Head of caudate nucleus (tissue), 42 donors: ENCODE data around the gene GREB1.
A peak's percentile ranks its signal among the peaks of the same experiment; 100 is the strongest.

Source experiments
- DNase-seq, 42 donors: peaks; one replicate each; pipeline versions ENCODE4 v3.0.0 to v3.0.0-alpha.2; 2020 to 2021; ENCODE audit warnings: mixed read lengths in 7 of 42
- intact Hi-C: fragments of 100-400 bp; cut with DNase I; formaldehyde crosslinking; loops from one replicate; pipeline ENCODE4 v1.15.0; 2022

Gene GREB1

DNA sequence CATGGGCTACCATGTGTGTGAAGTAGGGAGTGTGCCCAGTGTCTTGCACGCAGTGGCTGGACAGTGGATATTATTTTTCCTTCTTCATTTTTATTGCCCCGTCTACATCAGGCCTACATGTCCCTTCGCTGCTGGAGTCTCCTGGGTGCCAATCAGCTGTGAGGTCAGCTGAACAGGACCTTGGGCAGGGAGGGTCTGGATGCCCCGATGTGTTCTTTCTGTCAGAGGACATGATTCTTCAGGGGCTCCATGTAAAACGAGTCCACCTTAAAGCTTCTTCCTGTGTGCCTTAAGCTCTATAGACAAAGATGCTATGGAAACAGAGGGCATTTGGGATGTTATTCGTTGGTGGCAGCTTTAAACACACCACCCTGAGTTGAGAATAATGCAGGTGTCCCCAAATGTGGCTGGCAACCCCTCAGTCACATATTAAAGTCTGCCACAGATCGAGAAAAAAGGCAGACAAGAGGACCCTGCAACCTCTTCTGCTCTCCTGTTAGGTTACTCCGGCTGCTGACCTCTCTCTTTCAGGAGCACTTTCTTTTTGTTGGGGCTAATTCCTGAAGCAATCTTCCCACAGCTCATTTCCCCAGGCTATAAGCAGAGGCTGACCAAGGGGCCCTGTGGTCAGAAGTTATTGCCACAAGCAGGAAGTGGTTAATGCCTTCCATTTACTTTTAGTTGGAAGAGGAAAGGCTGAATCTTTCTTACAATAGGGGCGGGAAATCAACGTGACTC is 20.0 kb downstream of the GREB1 start:
- DNase-seq, result peak in 3 of 42 donors; percentile 1 to 8 (median 7)
- intact Hi-C loops, result no loop called here

GRCh38 chr2:11554399-11554716 is 20.5 kb downstream of the GREB1 start:
- DNase-seq, result peak in 1 of 42 donors; percentile 5
- intact Hi-C loops, result no loop called here

GRCh38 chr2:11556101-11556806 is 22.4 kb downstream of the GREB1 start:
- intact Hi-C loops, result no loop called here
- DNase-seq, result peak in 12 of 42 donors; percentile 11 to 55 (median 32)

GRCh38 chr2:11558214-11558886 is 24.5 kb downstream of the GREB1 start:
- DNase-seq, result peak in 3 of 42 donors; percentile 25 to 27 (median 26)
- intact Hi-C loops, result no loop called here

- intact Hi-C loops, result no loop called here
- DNase-seq, result peak in 7 of 42 donors; percentile 6 to 37 (median 22)
Measured at GRCh38 chr2:11559066-11559785, 25.4 kb downstream of the GREB1 start.

GRCh38 chr2:11559786-11560155 is 25.9 kb downstream of the GREB1 start:
- peak in 4 of 42 donors; percentile 3 to 26 (median 12) for DNase-seq
- intact Hi-C loops, result no loop called here

DNA sequence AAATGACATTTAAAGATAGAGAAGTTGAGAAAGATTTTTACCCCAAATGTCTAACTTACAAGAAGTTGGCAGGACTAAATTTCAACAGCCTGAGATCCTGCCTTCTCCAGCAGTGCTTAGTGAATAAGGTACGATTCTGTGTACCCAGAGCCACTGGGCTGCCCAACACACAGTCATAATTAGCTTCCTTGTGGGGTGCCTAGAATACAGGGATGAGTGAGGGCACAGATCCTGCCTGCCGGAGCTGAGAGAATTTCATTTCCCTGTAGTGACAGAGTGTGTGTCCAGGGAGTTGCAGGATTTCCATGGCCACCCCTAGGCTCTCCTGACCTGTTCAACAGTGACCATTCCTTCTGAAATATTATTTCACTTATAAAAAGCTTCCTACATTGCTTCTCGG is 27.0 kb downstream of the GREB1 start:
- DNase-seq, result peak in 3 of 42 donors; percentile 7 to 24 (median 15)
- intact Hi-C loops, result no loop called here

DNA sequence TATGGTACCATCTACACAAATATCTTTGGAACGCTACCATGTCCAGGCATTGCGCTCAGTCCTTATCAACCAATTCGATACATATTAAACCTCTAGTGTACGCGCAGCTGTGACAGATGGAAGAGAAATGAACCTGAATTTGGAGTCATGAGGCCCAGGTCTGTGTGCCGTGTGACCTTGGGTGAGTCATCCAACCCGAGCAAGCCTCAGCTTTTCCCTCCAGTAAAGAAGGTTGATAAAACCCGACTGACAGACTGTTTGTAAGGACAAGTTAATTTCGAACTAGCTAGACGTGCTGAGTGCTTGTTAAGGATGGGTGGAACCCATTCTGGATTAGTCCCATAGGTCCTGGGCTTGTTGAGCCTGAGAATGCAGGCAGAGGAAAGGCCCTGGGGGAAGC is 28.2 kb downstream of the GREB1 start:
- DNase-seq, result peak in 4 of 42 donors; percentile 2 to 23 (median 10)
- intact Hi-C loops, result no loop called here

DNA sequence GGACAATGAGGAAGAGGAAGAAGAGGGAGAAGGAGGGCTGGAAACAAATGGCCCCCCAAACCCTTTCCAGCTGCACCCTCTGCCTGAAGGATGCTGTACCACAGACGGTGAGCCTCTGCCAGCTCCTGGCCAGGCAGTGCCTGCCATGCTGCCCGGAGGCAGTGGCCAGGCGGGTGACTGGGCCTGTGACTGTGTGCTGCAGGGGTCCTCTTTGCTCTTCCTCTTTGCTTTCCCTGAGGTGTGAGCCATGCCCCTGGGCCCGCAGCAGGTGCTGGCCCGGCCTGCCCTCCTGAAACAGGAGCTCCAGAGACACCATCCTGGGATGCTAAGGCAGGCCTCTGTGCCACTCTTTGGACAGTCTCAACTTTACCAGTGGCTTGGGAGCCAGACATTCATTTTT is 28.6 kb downstream of the GREB1 start:
- peak in 5 of 42 donors; percentile 2 to 30 (median 19) for DNase-seq
- intact Hi-C loops, result no loop called here

DNA sequence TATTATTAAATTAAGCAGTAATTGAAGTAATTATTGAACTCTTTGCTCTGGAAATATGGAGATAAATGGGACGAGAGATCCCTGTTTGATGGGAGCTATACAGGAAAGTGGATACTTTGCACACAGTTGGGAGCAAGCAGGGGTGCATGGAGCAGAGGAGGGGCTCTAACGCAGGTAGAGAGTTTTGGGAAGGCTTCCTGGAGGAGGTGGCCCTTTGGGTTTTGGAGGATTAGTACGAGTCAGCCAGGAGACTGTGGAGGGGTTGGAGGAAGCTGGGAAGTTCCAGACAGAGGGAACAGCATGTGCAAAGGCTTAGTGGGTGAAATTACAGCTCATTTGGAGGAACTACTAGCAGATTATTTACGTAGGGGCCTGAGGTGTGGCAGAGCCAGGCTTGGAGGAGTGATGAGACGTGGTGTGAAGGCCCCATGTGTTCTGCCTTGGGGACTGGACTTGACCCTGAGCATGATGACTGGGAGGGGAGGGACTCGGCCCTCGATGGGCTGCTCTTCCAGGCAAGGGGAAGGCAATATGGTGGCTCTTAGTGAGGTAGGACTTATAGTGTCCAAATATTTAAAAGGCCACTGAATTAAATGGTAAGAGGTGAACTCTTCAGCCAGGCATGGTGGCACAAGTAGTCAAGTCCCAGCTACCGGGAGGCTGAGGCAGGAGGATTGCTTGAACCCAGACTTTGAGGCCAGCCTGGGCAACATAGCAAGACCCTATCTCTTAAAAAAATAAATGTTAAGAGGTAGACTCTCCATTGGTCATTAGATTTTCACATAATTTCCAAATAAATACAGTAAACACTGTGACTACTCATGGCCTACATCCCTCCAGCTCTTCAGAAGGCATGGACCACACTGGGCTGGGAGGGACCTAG is 30.2 kb downstream of the GREB1 start:
- intact Hi-C loops, result no loop called here
- DNase-seq, result peak in 1 of 42 donors; percentile 1

DNA sequence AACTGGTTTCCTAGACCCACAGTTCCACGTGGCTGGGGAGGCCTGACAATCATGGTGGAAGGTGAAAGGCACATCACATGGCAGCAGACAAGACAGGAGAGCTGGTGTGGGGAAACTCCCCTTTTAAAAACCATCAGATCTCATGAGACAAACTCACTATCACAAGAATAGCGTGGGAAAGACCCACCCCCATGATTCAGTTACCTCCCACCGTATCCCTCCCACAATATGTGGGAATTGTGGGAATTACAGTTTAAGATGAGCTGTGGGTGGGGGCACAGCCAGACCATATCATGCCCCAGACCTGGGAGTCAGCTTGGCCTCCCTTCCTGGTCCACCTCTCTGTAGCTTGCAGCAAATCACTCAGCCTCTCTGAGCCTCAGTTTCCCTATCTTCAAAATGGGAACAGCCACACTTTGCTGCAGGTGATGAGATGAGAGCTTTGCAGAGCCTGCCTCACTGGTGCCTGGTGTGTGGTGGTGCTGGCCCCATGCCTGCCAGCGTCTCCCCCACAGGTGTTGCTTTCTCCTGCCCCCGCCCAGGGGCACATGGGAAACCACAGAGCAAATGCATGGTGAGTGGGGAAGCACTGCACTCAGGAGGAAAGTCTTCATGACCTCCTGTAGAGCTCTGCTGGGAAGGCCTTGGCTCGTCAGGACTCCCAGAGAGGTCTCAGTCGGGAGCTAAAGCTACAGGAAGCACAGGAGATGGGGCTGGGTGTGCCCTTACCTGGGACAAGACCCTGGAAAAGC is 31.1 kb downstream of the GREB1 start:
- peak in 2 of 42 donors; percentile 5 to 6 for DNase-seq
- intact Hi-C loops, result no loop called here

DNA sequence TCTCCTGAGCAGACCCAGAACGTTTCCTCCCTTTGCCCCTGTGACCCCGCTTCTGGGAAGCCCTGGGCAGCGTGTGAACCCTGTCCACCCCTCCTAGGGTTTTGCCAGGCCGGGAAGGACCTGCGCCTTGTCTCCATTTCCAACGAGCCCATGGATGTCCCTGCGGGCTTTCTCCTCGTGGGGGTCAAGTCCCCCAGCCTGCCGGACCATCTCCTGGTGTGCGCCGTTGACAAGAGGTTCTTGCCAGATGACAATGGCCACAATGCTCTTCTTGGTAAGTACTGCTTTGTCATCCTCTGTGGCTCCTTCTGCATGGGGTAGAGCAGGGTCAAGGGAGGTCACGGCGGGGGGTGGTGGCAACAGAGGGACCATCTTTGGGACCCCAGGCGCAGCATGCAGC is 32.5 kb downstream of the GREB1 start:
- DNase-seq, result peak in 2 of 42 donors; percentile 5 to 15

DNA sequence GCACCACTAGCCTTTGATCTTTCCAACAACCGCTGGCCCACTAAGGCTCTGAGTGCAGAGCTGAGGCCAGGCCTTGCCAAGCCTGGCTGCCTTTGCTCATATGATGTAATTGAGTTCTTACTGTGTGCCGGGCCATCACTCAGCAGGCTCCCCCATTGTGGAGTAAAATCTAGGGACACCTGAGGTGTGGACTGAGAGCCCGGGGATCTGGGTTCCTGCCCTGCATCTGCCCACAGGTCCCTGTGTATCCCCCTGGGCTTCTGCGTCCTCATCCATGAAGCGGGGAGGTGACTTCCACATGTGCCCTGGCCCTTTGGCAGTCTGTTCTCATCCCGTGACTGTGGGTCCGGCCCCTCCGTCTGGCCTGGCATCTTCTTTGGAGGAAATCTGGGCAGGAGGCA is 33.8 kb downstream of the GREB1 start:
- intact Hi-C loops, result no loop called here
- peak in 6 of 42 donors; percentile 6 to 31 (median 16) for DNase-seq

More for the DNA sequence above, 32.5 kb downstream of the GREB1 start:
- intact Hi-C loops, result no loop called here

- intact Hi-C loops, result no loop called here
- peak in 2 of 42 donors; percentile 8 to 24 for DNase-seq
Measured at GRCh38 chr2:11568436-11568835, 34.6 kb downstream of the GREB1 start.

- intact Hi-C loops, result no loop called here
- DNase-seq, result peak in 3 of 42 donors; percentile 4 to 19 (median 5)
Measured at GRCh38 chr2:11569636-11570035, 35.8 kb downstream of the GREB1 start.

DNA sequence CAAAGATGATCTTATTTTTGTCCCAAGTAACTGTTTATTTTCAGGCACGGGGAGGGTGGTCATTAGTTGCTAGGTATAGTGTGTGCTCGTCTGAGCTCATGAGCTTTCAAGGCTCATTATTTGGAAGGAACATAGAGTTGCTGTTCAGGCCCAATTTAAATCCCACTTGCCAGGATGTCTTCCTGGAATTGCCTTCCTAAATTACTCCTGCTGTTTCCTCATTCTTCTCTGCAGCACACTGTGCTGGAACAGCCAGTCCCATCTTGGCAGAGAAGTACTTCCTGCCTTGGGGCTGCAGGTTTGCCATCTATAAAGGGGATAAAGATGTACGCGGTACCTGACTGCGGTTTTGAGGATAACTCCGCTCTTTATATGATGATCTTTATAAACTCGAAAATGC is 37.3 kb downstream of the GREB1 start:
- peak in 5 of 42 donors; percentile 10 to 35 (median 13) for DNase-seq
- intact Hi-C loops, result no loop called here

GRCh38 chr2:11572996-11573395 is 39.2 kb downstream of the GREB1 start:
- intact Hi-C loops, result no loop called here
- no peak for DNase-seq
